IgD-negative memory B cell (primary cell): Measurements from ENCODE around the gene MRNIP. TPM values are rescaled to one million over a fixed set of nuclear protein-coding genes. Genes with fewer than 3 reads are reported as not detected.
A peak's percentile ranks its signal among the peaks of the same experiment; 100 is the strongest.

Experiments
- H3K27ac Mint-ChIP-seq, 3 donors: one replicate each; pipeline ENCODE4 v1.8.0; 2020 to 2022; ENCODE audit warnings: mild to moderate bottlenecking in 3 of 3, mixed read lengths in 3 of 3, moderate library complexity in 1 of 3
- H3K27me3 Mint-ChIP-seq: one replicate; pipeline ENCODE4 v1.8.0; 2021; ENCODE audit warnings: mixed read lengths
- H3K36me3 Mint-ChIP-seq: one replicate; pipeline ENCODE4 v1.8.0; 2020; ENCODE audit warnings: mild to moderate bottlenecking, mixed read lengths
- H3K4me1 Mint-ChIP-seq, 3 donors: one replicate each; pipeline ENCODE4 v1.8.0; 2020 to 2022; ENCODE audit warnings: mixed read lengths in 3 of 3, mild to moderate bottlenecking in 1 of 3
- H3K4me3 Mint-ChIP-seq, 4 donors: one replicate each; pipeline ENCODE4 v1.8.0; 2020 to 2022; ENCODE audit warnings: mild to moderate bottlenecking in 4 of 4, mixed read lengths in 4 of 4, moderate library complexity in 3 of 4
- H3K9me3 Mint-ChIP-seq, 3 donors: one replicate each; pipeline ENCODE4 v1.8.0; 2020 to 2021; ENCODE audit warnings: mixed read lengths in 3 of 3, mild to moderate bottlenecking in 1 of 3
- polyA plus RNA-seq: library from polyadenylated mRNA; unstranded; fragments of 300-500 nt; fragmentation: Illumina TruSeq; gene quantifications from one replicate; pipeline ENCODE4 v1.2.3, GENCODE V29; 2021

The MRNIP gene, protein sequence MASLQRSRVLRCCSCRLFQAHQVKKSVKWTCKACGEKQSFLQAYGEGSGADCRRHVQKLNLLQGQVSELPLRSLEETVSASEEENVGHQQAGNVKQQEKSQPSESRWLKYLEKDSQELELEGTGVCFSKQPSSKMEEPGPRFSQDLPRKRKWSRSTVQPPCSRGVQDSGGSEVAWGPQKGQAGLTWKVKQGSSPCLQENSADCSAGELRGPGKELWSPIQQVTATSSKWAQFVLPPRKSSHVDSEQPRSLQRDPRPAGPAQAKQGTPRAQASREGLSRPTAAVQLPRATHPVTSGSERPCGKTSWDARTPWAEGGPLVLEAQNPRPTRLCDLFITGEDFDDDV
- polyA plus RNA-seq: 26.2 TPM

DNA sequence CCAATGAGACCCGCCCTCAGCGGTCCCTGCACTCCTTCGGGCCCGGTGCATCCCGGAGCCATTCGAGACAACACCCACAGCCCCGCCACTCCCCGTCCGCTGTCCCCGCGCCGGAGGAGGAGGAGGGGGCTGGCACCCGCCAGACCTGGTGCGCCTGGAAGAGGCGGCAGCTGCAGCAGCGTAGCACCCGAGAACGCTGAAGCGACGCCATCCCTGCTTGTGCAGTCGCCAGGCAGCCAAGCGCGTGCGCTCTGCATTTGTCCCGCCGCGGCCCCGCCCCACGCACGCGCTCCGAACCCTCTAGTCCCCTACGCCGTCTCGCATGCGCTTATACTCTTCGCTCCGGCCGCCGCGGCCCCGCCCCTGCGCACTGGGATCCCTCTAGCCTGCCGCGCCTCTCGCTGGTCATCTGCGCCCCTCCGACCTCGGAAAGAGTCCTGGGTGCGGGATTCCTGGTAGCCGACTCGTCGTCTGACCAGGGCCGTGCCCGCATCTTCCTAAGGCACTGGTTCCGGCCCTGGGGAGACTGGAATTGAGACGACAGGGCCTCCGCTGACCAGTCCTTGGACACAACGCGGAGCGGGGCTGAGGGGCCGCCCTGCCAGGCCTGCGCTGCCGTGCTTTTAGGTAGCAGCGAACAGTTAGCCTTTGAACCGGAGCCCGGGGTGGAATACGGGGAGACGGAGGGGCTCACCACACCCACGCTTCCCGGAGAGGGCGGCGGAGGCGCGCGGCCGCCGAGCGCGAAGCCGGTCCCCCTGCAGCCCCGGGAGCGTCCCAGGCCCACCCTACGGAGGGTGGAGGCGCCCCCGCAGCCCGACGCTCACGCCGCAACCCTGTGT, at the start of gene MRNIP:
TSS of gene MRNIP (minus strand) at position 232 of the 842 bp plus-strand sequence. CDS start at position 211, 21 bp downstream.
- Mint-ChIP-seq H3K27me3 (no peaks in the 10 kb centered on the region), H3K4me1 (peaks cover 3 to 17% (median 16%) of the 10 kb centered on the region in 3 donors), H3K27ac (peak within 1 kb of the TSS; percentile 88 to 94 (median 88)), H3K4me3 (peak within 1 kb of the TSS; percentile 92 to 98 (median 93)), H3K9me3 (no peaks in the 10 kb centered on the region), H3K36me3 (peaks cover 3% of the 10 kb centered on the region)

DNA sequence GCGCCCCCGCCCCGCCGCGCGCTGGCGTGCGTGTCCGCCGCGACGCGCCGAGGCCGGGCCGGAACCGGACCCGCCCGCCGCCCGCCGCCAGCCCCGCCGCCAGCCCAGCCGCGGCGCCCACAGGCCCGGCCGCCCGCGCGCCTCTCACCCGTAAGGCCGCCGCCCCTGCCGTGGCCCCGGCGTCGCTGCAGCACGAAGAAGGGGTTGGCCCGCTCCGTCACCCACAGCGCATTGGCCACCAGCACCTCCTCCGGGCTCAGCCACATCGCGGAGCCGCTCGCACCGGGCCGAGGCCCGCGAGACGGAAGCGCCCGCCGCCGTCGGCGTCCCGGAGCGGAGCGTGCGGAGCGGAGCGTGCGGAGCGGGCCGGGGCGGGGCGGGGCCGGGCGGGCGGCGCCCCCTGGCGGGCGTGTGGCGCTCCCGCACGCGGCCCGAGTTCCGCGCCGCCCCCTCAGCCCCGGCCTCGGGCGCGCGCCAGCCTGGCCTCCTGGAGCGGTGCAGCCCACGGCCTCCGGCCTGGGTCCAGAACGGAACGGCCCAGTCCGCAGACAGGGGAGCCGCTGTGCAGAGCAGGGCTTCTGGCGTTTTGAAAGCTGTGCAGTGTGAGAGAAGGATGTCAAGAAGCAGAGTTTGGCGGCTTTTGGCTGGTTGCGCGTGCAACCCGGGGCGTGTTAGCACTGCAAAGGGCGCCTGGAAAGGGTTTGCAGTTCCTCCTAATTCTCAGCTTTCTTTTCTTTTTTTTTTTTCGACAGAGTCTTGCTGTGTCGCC, 49.1 kb upstream of the MRNIP start, which contains the start of gene TBC1D9B:
TSS of gene TBC1D9B (minus strand) at position 342 of the 769 bp plus-strand sequence. CDS start at position 266, 76 bp downstream.
- H3K4me1 Mint-ChIP-seq: peaks cover 11 to 16% (median 11%) of the 10 kb centered on the region in 3 donors
- H3K4me3 Mint-ChIP-seq: peak within 1 kb of the TSS; percentile 83 to 93 (median 88)

DNA sequence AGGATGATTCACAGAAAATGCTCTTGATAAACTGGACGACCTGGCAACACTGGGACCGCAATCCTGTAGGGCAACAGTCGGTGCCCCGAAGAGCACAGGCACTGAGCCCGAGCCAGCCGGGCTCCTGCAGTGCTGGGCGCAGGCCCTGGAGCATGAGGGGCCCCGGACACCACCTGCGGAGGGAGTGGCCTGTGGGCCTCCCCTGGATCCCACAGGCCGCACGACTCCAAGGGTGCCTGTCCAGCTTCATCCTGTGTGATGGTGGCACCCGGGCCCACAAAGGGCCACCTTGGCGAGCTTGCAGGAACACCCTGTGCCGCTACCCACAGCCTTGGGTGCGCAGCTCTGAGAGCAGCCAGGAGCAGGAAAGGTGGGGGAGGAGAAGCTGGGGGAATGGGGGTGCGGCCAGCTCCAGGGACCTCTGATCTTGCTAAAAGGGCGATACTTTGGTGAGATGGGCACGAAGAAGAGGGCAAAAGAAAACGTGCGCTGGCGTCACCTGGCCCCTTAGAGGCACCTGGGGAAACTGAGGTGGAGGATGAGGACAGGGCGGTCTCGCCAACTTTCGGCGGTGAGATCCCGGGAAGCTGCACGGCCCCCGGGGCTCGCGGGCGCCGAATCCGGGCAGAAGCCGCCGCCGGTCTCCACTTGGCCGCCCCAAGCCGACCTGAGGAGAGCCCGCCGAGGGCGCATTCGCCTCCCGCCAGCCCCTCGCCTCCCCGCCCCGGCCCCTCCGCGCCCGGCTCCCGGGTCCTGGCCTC, 48.4 kb upstream of the MRNIP start:
- Mint-ChIP-seq H3K4me1 (peaks cover 11 to 16% (median 11%) of the 10 kb centered on the region in 3 donors), H3K9me3 (no peaks in the 10 kb centered on the region), H3K27ac (peak overlapping the region in 1 of 3 donors; percentile 18), H3K36me3 (no peaks in the 10 kb centered on the region), H3K4me3 (peak overlapping the region; percentile 83 to 89 (median 87)), H3K27me3 (no peaks in the 10 kb centered on the region)

More for the DNA sequence above, 49.1 kb upstream of the MRNIP start, which contains the start of gene TBC1D9B:
- Mint-ChIP-seq H3K36me3 (no peaks in the 10 kb centered on the region), H3K9me3 (no peaks in the 10 kb centered on the region), H3K27ac (peak within 1 kb of the TSS in 2 of 3 donors; percentile 37 to 76), H3K27me3 (no peaks in the 10 kb centered on the region)

DNA sequence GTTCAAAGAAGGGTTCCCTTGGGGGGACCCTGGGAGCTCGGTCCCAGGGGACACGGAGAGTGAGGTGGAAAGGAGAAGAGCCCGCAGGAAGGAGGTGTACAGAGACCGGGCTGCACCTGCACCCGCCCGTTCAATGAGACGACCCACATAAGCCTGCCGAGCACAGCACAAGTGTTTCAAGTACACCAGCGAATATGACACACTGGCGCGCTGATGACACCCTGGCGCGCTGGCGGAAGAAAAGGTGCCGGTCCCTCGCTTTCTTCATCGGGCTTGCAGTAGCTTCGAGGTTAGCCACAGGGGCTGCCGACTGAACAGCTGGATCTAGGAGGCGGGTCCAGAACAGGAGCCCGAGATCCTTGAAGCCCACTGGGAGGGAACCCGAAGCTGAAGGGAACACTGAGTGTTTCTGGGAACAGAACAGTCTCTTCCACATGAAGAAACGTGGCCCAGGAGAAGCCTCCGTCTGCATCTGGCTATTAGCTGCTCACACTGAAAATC, 47.7 kb upstream of the MRNIP start:
- Mint-ChIP-seq H3K4me3 (peak overlapping the region; percentile 83 to 89 (median 87)), H3K9me3 (no peaks in the 10 kb centered on the region), H3K27me3 (no peaks in the 10 kb centered on the region), H3K27ac (peak overlapping the region in 2 of 3 donors; percentile 18 to 27), H3K4me1 (peaks cover 11 to 16% (median 11%) of the 10 kb centered on the region in 3 donors), H3K36me3 (no peaks in the 10 kb centered on the region)

DNA sequence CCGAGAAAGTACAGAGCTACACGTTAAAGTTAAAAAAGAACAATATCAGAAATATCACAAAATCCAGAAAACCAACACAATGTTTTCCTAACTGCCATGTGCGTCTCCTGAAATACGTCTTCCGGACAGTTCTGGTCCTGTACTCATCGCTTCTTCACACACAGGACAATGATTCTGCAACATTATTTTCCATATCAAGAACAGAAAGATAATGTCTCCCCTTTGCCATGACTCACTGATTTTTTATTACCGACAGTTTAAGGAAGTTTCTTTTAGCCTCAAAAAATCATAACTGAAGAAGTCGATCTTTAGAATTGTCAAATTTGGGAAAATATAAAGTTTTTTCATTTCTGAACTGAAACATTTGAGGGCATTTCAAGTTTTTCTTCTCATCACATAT, 46.5 kb upstream of the MRNIP start:
- peaks cover 11 to 16% (median 11%) of the 10 kb centered on the region in 3 donors for H3K4me1 Mint-ChIP-seq
- no peaks in the 10 kb centered on the region for H3K36me3 Mint-ChIP-seq

DNA sequence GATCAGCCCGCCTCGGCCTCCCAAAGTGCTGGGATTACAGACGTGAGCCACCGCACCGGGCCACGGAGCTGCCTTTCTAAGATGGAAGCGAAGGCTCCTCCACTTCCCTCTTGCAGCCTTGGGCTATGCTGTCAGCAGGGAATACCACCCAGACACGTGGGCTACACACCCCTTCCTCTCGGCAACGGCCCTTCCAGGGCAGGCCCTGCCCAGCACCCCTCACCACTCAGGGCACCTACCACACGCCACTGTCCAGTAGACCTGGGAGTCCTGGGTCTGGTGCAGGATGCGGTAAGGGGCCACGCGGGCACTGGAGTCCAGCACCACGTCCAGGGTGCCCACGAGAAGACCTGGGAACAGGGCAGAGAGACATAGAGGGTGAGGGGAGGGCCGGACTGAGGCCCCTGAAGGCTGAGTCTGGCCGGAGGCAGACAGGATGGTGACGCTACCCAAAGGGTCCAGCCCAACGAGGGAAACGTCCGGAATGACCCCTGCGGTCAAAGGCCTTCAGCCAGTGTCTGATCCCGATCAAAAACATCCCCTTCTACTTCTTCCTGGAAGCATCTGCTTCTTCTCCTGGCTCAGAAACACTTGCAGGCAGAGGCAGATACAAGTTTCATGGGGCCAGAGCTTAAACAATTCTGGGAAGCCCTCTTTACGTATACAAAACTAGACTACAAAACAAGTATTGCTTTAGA, 46.0 kb upstream of the MRNIP start:
- Mint-ChIP-seq H3K4me1 (peaks cover 7 to 11% (median 9%) of the 10 kb centered on the region in 3 donors), H3K27ac (peak overlapping the region in 1 of 3 donors; percentile 39), H3K36me3 (no peaks in the 10 kb centered on the region), H3K27me3 (no peaks in the 10 kb centered on the region), H3K9me3 (no peaks in the 10 kb centered on the region), H3K4me3 (peak overlapping the region in 2 of 4 donors; percentile 29 to 61)

More for the DNA sequence above, 46.5 kb upstream of the MRNIP start:
- Mint-ChIP-seq H3K27me3 (no peaks in the 10 kb centered on the region), H3K4me3 (peak overlapping the region in 3 of 4 donors; percentile 29 to 61 (median 34)), H3K27ac (no peak overlapping the region), H3K9me3 (no peaks in the 10 kb centered on the region)

DNA sequence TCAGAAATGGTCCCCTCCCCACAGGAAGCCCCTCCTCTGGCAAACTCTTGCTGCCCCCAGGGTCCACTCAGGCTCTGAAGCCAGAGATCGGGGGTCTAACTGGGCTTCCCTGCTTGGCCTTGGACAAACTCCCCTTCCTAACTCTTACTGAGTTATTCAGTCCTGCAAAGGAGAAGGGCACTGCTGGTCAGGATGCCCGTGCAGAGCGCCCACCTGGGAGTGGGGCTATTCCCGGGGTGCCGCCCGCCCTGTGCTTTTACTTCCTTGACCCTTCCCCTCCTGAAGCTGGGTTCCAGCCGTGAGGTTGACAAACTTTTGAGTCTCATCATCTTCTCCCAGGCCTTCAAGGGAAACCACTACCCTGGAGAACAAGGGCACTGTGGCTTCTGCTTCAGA, 44.1 kb upstream of the MRNIP start:
- H3K36me3 Mint-ChIP-seq: no peaks in the 10 kb centered on the region
- peaks cover 4 to 9% (median 6%) of the 10 kb centered on the region in 3 donors for H3K4me1 Mint-ChIP-seq
- no peaks in the 10 kb centered on the region for H3K9me3 Mint-ChIP-seq
- H3K27me3 Mint-ChIP-seq: no peaks in the 10 kb centered on the region
- peak overlapping the region in 1 of 3 donors; percentile 23 for H3K27ac Mint-ChIP-seq
- H3K4me3 Mint-ChIP-seq: no peak overlapping the region

DNA sequence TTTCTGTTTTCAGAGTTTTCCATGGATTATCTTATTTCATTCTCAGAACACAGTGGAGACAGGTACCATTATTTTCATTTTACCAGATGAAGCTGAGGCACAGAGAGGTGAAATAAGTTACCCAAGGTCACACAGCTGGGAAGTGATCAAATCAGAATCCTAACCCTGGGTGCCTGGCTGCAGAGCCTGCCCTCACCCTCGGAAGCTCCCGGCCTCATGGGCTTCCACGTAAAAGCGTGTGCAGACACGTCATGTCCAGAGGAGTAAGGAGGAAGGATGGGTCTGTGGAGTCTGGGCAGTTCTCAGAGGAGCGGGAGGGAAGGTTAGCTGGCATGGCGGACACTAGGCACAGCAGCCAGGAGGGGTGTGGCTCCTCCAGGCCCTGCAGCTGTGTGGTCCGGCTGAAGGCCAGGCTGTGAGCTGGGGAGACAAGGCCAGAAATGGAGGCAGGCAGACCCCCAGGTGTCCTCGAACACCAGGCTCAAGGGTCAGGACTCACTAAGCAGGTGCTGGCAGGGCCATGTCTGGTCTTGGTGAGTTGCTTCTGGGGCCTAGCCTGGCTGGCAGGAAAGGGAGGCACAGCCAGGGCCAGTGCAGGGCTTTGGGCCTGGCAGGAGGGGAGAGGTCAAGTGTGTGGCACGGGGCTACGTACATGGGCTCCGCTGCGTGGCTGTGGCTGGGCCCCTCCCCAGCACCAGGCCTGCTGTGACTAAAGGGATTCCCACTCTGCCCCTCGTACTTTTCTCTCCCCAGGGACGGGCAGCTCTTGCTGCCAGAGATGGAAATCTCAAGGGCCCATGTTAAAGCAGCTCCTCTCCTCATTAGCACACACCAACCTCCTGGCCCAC, 43.5 kb upstream of the MRNIP start:
- H3K27me3 Mint-ChIP-seq: no peaks in the 10 kb centered on the region
- H3K4me1 Mint-ChIP-seq: peaks cover 4 to 9% (median 6%) of the 10 kb centered on the region in 3 donors
- no peaks in the 10 kb centered on the region for H3K36me3 Mint-ChIP-seq
- H3K4me3 Mint-ChIP-seq: peak overlapping the region in 1 of 4 donors; percentile 85
- H3K27ac Mint-ChIP-seq: peak overlapping the region in 1 of 3 donors; percentile 78
- no peaks in the 10 kb centered on the region for H3K9me3 Mint-ChIP-seq

DNA sequence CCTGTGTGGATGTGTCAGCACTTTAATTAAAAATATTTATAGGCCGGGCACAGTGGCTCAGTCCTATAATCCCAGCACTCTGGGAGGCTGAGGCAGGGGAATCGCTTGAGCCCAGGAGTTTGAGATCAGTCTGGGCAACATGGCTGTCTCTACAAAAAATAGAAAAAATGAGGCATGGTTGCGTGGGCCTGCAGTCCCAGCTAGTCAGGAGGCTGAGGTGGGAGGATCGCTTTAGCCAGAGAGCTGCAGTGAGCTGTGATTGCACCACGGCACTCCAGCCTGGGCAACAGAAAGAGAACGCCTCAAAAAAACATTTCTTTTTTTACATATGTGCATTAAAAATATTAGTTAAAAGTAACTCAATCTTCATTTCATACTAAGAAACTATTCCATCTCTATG, 42.8 kb upstream of the MRNIP start:
- Mint-ChIP-seq H3K4me3 (no peak overlapping the region), H3K27ac (no peak overlapping the region), H3K27me3 (no peaks in the 10 kb centered on the region), H3K9me3 (no peaks in the 10 kb centered on the region), H3K36me3 (no peaks in the 10 kb centered on the region), H3K4me1 (peaks cover 4 to 9% (median 6%) of the 10 kb centered on the region in 3 donors)

DNA sequence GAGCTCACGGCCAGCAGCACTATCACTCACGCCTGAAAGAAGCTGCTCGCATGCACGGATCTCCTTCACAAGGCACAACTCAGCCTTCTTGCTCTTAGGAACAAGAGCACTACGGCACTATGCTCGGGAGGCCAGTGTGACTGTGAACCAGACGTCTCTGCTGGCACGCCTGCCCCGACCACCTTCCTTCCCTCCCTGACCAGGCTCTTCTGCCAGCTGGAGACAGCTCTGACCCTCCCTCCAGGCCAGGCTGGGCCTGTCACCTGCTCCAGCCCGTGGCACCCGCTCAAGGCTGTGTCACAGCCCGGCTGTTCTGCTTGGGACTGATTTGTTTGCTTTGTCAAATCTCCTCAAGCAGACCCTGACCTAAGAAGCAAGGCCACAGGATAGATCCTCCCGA, 42.1 kb upstream of the MRNIP start:
- H3K27ac Mint-ChIP-seq: no peak overlapping the region
- peaks cover 2% of the 10 kb centered on the region for H3K36me3 Mint-ChIP-seq
- H3K4me1 Mint-ChIP-seq: peaks cover 3 to 6% (median 4%) of the 10 kb centered on the region in 3 donors
- H3K27me3 Mint-ChIP-seq: no peaks in the 10 kb centered on the region
- no peaks in the 10 kb centered on the region for H3K9me3 Mint-ChIP-seq
- no peak overlapping the region for H3K4me3 Mint-ChIP-seq

DNA sequence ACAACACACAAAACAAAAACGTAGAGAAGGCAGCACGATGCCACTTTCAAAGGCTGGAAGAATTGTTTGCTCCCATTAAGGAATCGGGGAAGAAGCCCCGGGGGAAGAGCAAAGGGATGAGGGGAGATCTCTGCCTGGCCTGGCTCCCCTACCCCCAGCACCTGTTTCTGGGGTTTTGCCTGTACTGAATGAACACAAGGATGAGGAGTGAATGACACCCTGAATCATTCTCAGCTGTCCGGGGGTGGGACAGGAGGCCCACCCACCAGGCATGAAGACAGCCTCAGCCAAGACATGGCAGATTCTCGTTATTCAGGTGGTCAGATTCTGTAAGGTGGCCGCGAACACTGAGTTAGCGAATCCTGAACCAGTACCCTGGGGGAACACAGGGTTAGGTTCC, 41.6 kb upstream of the MRNIP start:
- peaks cover 2 to 4% (median 2%) of the 10 kb centered on the region in 3 donors for H3K4me1 Mint-ChIP-seq
- H3K27me3 Mint-ChIP-seq: no peaks in the 10 kb centered on the region
- H3K27ac Mint-ChIP-seq: no peak overlapping the region

DNA sequence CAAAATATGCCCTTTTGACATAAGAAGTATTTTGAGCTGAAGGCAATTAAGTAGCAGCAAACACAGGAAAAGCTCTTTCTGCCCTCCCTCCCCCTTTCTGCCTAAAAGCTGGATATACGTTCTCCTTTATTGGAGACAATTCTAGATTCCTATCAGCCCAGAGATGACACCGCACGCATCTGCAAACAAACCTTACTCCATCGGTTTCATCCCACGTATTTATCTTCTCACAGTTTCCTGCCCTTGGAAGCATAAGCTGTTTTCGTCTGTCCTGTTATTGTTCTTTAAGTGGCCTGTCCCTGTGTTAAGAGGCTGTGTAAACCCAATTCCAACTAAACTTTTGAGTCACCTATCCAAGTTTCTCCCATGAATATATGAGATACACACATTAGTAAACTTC, 37.2 kb upstream of the MRNIP start:
- no peak overlapping the region for H3K27ac Mint-ChIP-seq
- no peaks in the 10 kb centered on the region for H3K4me1 Mint-ChIP-seq
- H3K27me3 Mint-ChIP-seq: no peaks in the 10 kb centered on the region
- peaks cover 5% of the 10 kb centered on the region for H3K36me3 Mint-ChIP-seq
- H3K4me3 Mint-ChIP-seq: no peak overlapping the region
- H3K9me3 Mint-ChIP-seq: no peaks in the 10 kb centered on the region

More for the DNA sequence above, 41.6 kb upstream of the MRNIP start:
- H3K9me3 Mint-ChIP-seq: no peaks in the 10 kb centered on the region
- peaks cover 2% of the 10 kb centered on the region for H3K36me3 Mint-ChIP-seq
- H3K4me3 Mint-ChIP-seq: no peak overlapping the region
